Osteocyte (in vitro differentiated cells): ENCODE results near the gene SPINT1. TPM values are rescaled to one million over a fixed set of nuclear protein-coding genes. Genes with fewer than 3 reads are reported as not detected.

Experiments used
- DNase-seq: peaks from one replicate; pipeline ENCODE4 v3.0.0; 2021; ENCODE audit warnings: mixed read lengths; ENCODE audit not compliant: unreplicated experiment; ENCODE audit errors: extremely low spot score
- H3K27ac Mint-ChIP-seq: one replicate; pipeline ENCODE4 v1.8.0; 2021; ENCODE audit warnings: mild to moderate bottlenecking, mixed read lengths; ENCODE audit not compliant: unreplicated experiment
- H3K27me3 Mint-ChIP-seq: one replicate; pipeline ENCODE4 v1.8.0; 2021; ENCODE audit warnings: mixed read lengths; ENCODE audit not compliant: unreplicated experiment
- H3K36me3 Mint-ChIP-seq: one replicate; pipeline ENCODE4 v1.8.0; 2021; ENCODE audit warnings: mixed read lengths; ENCODE audit not compliant: unreplicated experiment
- H3K4me1 Mint-ChIP-seq: one replicate; pipeline ENCODE4 v1.8.0; 2021; ENCODE audit warnings: mixed read lengths; ENCODE audit not compliant: unreplicated experiment
- H3K4me3 Mint-ChIP-seq: one replicate; pipeline ENCODE4 v1.8.0; 2021; ENCODE audit warnings: mild to moderate bottlenecking, moderate library complexity, mixed read lengths; ENCODE audit not compliant: unreplicated experiment
- H3K9me3 Mint-ChIP-seq: one replicate; pipeline ENCODE4 v1.8.0; 2021; ENCODE audit warnings: mixed read lengths; ENCODE audit not compliant: unreplicated experiment
- total RNA-seq: library from RNA; stranded (reverse); gene quantifications from 2 replicates; pipeline ENCODE4 v1.2.1, GENCODE V29; 2021
- TF ChIP-seq, protein P1 (sequence below): fragments of 200-600 bp; sonication (generic); IDR thresholded peaks from 2 replicates; pipeline ENCODE4 v1.5.0; 2021; ENCODE audit warnings: antibody characterized with exemption, mild to moderate bottlenecking, moderate library complexity

Gene SPINT1
- total RNA-seq, 1 donor from 2014 or later, result 5.5 TPM

DNA sequence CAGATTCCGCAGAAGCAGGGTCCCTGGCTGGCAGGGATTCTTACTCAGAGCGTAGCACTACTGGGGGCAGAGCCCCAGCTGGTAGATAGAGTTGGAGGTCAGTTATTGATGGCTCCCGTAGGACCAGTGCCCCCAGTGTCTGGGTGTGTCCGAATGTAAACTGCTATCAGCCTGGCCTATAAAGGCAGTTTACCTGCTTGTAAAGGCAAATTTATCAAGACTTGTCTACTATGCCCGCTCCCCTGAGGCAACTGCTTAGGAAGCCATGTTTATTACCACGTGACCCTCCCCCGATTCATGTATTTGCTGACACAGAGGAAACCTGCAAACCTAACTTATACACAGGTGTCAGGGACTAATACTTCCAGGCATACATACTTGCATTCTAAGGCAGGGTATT lies 14.7 kb upstream of the SPINT1 start:
- Mint-ChIP-seq H3K27ac (no peak overlapping the region), H3K9me3 (no peaks in the 10 kb centered on the region), H3K4me1 (no peaks in the 10 kb centered on the region), H3K36me3 (no peaks in the 10 kb centered on the region), H3K4me3 (no peak overlapping the region), H3K27me3 (peaks cover 10% of the 10 kb centered on the region)
- TF ChIP-seq, protein P1, sequence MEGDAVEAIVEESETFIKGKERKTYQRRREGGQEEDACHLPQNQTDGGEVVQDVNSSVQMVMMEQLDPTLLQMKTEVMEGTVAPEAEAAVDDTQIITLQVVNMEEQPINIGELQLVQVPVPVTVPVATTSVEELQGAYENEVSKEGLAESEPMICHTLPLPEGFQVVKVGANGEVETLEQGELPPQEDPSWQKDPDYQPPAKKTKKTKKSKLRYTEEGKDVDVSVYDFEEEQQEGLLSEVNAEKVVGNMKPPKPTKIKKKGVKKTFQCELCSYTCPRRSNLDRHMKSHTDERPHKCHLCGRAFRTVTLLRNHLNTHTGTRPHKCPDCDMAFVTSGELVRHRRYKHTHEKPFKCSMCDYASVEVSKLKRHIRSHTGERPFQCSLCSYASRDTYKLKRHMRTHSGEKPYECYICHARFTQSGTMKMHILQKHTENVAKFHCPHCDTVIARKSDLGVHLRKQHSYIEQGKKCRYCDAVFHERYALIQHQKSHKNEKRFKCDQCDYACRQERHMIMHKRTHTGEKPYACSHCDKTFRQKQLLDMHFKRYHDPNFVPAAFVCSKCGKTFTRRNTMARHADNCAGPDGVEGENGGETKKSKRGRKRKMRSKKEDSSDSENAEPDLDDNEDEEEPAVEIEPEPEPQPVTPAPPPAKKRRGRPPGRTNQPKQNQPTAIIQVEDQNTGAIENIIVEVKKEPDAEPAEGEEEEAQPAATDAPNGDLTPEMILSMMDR, result no peak
- no peak for DNase-seq

DNA sequence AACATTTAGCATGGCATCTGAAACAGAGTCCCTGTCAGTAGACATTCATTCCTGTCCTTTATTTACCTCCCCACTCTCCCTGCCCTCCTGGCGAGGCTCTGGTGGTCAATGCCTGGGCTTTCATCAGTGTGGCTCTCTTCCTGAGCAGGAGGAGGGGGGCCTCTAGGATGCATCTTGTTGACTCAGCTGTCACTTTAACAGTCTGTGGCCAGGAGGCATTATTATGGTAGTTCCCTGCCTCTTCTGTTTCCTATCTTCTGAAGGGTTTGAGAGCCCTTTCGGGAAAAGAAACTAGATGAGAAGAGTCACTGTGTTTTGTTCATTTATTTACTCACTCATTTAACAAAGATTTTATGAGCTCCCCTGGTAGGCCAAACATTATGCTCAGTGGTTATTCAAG lies 13.0 kb upstream of the SPINT1 start:
- Mint-ChIP-seq H3K27me3 (peaks cover 10% of the 10 kb centered on the region), H3K27ac (no peak overlapping the region), H3K4me3 (no peak overlapping the region), H3K36me3 (no peaks in the 10 kb centered on the region), H3K4me1 (peaks cover 1% of the 10 kb centered on the region), H3K9me3 (no peaks in the 10 kb centered on the region)
- DNase-seq, result no peak
- TF ChIP-seq, protein P1, result no peak

DNA sequence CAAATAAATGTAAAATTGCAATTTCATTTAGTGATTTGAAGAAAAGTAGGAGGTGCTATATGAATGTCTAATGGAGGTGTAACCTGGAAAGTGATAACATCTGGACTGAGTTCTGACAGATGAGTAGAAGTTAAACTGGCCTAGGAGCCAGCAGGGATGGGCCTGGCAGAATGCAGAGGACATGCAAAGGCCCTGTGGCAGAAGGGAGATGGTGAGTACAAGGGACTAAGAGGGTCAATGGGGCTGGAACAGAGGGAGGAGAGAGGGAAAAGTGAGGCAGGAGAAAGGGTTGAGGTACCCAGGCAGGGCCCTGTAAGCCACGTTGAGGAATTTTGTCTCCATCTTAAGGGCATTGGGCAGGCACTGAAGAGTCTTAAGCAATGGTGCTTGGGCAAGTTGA lies 12.0 kb upstream of the SPINT1 start:
- H3K9me3 Mint-ChIP-seq, result no peaks in the 10 kb centered on the region
- TF ChIP-seq, protein P1, result no peak
- H3K27ac Mint-ChIP-seq, result no peak overlapping the region
- no peak for DNase-seq
- no peak overlapping the region for H3K4me3 Mint-ChIP-seq
- H3K36me3 Mint-ChIP-seq, result no peaks in the 10 kb centered on the region
- peaks cover 5% of the 10 kb centered on the region for H3K27me3 Mint-ChIP-seq
- H3K4me1 Mint-ChIP-seq, result peaks cover 1% of the 10 kb centered on the region

DNA sequence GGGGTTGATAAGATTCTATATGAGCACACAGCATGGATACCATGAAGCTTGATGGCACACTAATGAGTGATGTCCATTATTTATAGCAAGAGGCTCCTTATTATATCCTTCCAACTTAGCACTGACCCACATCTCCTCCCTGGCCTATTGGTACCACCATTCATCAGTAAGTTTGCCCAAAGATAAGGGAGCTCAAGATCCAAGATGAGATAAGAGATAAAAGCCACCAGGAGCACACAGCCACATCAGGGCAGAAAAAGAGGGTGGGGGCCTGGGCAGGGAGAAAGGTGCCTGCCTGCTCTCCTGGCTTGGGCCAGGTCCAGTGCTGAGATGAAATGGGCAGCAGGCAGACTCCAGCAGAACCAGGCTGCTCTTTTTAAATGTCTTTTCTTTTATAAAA lies 10.9 kb upstream of the SPINT1 start:
- H3K4me3 Mint-ChIP-seq, result no peak overlapping the region
- peaks cover 5% of the 10 kb centered on the region for H3K27me3 Mint-ChIP-seq
- no peak overlapping the region for H3K27ac Mint-ChIP-seq

DNA sequence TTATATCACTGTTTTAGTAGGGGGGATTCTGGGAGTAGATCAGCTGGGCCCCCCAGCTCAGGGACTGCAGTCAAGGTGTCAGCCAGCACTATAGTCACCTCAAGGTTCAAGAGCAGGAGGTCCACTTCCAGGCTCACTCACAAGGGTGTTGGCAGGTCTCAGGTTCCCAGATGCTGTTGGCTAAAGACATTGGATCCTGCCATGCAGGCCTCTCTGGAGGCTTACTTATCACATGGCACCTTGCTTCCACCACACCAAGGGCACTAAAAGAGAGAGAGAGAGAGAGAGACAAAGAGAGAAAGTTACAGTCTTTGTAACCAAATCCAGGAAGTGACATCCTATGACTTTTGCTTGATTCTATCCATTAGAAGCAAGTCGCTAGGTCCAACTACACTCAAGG lies 7.8 kb upstream of the SPINT1 start:
- peaks cover 1% of the 10 kb centered on the region for H3K4me1 Mint-ChIP-seq
- no peak for DNase-seq
- H3K36me3 Mint-ChIP-seq, result no peaks in the 10 kb centered on the region
- H3K4me3 Mint-ChIP-seq, result no peak overlapping the region
- H3K27ac Mint-ChIP-seq, result no peak overlapping the region
- no peaks in the 10 kb centered on the region for H3K9me3 Mint-ChIP-seq
- H3K27me3 Mint-ChIP-seq, result peaks cover under 1% of the 10 kb centered on the region
- TF ChIP-seq, protein P1, result no peak

More for the DNA sequence above, 10.9 kb upstream of the SPINT1 start:
- TF ChIP-seq, protein P1, result no peak
- peaks cover 1% of the 10 kb centered on the region for H3K4me1 Mint-ChIP-seq
- no peaks in the 10 kb centered on the region for H3K36me3 Mint-ChIP-seq
- DNase-seq, result no peak
- H3K9me3 Mint-ChIP-seq, result no peaks in the 10 kb centered on the region
